ENCODE results near the gene POMGNT1.

- TF ChIP-seq CTCF (IDR thresholded peaks at IDR 0.05; ENCODE audit: low read length), result no peak
- TF ChIP-seq EZH2 (IDR thresholded peaks at IDR 0.05; ENCODE audit: borderline replicate concordance, low read length), result no peak
These were observed 24.8 kb downstream of the POMGNT1 start for GRCh38 chr1:46173361-46173856.
